SK-N-SH (cell line): Measurements from ENCODE around the gene KLF2.

ENCODE experiments used
- CTCF ChIP-seq: fragments of 200-600 bp; sonication (generic); IDR thresholded peaks from 2 replicates; pipeline ENCODE4 v1.6.1; 2017; ENCODE audit warnings: antibody characterized with exemption, mild to moderate bottlenecking, moderate library complexity
- EP300 ChIP-seq, 2 experiments: IDR thresholded peaks; 2 replicates each; pipeline versions ENCODE4 v1.4.0 to v1.6.1; 2012; ENCODE audit warnings: borderline replicate concordance in 1 of 2, low read depth in 1 of 2, low read length in 1 of 2
- GABPA ChIP-seq: IDR thresholded peaks from 2 replicates; pipeline ENCODE4 v1.4.0; 2012; ENCODE audit warnings: low read depth, mild to moderate bottlenecking
- IRF3 ChIP-seq: fragments of 150-350 bp; IDR thresholded peaks from 2 replicates; pipeline ENCODE4 v1.6.1; 2016; ENCODE audit warnings: mild to moderate bottlenecking, low read depth, low read length
- RXRA ChIP-seq: IDR thresholded peaks from 2 replicates; pipeline ENCODE4 v1.4.0; 2012; ENCODE audit warnings: low read depth, mild to moderate bottlenecking, borderline replicate concordance
- SIN3A ChIP-seq: IDR thresholded peaks from 2 replicates; pipeline ENCODE4 v1.6.1; 2012; ENCODE audit warnings: low read depth, mild to moderate bottlenecking, low read length, moderate library complexity, borderline replicate concordance
- TAF1 ChIP-seq: IDR thresholded peaks from 2 replicates; pipeline ENCODE4 v1.6.1; 2012; ENCODE audit warnings: low read depth, mild to moderate bottlenecking, low read length, moderate library complexity, borderline replicate concordance
- TF ChIP-seq, protein P1 (sequence below): IDR thresholded peaks from 2 replicates; pipeline ENCODE4 v1.4.0; 2012; ENCODE audit warnings: low read depth

GRCh38 chr19:16361926-16362325, 37.3 kb downstream of the KLF2 start:
- no peak for TF ChIP-seq SIN3A
- TF ChIP-seq CTCF, result no peak
- TF ChIP-seq GABPA, result no peak
- TF ChIP-seq, protein P1, sequence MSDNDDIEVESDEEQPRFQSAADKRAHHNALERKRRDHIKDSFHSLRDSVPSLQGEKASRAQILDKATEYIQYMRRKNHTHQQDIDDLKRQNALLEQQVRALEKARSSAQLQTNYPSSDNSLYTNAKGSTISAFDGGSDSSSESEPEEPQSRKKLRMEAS, result no peak
- no peak for TF ChIP-seq TAF1
- TF ChIP-seq EP300 (IDR thresholded peaks at IDR 0.05; ENCODE audit: borderline replicate concordance in 1 of 2, low read depth in 1 of 2, low read length in 1 of 2), result no peak
- no peak for TF ChIP-seq RXRA
- no peak for TF ChIP-seq IRF3
